SU-DHL-6 (cell line): Measurements from ENCODE around the gene CEACAM6.

ENCODE experiments used
- EZH2phosphoT487 ChIP-seq: fragments of 200-600 bp; sonication (generic), shearing (Covaris generic); conservative IDR thresholded peaks from 2 replicates; pipeline ENCODE4 v1.6.1; 2018; ENCODE audit warnings: mild to moderate bottlenecking, antibody characterized with exemption, low read length, moderate library complexity, mixed read lengths
- TF ChIP-seq, protein P1 (sequence below): fragments of 200-600 bp; sonication (generic); IDR thresholded peaks from one replicate; pipeline ENCODE4 v1.5.1; 2017; ENCODE audit warnings: antibody characterized with exemption, mild to moderate bottlenecking, low read length, moderate library complexity; ENCODE audit not compliant: insufficient read depth, poor library complexity, severe bottlenecking

DNA sequence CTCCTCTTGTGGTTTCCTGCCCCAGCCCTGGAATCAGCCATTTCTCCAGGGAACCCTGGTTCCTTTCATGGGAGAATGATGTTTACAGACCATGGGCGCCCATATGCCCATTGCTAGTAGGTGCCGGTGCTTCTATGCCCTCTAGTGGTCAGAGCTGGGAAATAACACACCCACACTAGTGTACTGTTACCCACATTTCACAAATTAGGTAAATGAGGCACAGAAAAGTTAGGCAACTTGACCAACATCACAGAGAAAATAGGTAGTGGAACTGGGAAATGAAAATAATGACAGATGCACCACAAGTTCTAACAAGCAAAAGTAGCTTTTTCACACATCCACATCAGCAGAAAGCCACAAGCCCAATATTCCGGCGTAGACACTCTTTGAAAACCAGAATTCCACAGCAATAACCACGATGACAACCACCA lies 39.7 kb downstream of the CEACAM6 start:
- TF ChIP-seq, protein P1, sequence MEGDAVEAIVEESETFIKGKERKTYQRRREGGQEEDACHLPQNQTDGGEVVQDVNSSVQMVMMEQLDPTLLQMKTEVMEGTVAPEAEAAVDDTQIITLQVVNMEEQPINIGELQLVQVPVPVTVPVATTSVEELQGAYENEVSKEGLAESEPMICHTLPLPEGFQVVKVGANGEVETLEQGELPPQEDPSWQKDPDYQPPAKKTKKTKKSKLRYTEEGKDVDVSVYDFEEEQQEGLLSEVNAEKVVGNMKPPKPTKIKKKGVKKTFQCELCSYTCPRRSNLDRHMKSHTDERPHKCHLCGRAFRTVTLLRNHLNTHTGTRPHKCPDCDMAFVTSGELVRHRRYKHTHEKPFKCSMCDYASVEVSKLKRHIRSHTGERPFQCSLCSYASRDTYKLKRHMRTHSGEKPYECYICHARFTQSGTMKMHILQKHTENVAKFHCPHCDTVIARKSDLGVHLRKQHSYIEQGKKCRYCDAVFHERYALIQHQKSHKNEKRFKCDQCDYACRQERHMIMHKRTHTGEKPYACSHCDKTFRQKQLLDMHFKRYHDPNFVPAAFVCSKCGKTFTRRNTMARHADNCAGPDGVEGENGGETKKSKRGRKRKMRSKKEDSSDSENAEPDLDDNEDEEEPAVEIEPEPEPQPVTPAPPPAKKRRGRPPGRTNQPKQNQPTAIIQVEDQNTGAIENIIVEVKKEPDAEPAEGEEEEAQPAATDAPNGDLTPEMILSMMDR, result peak; percentile 70
- no peak for TF ChIP-seq EZH2phosphoT487
